ENCODE measurements around the gene MACROH2A1. TPM values are rescaled to one million over a fixed set of nuclear protein-coding genes. Genes with fewer than 3 reads are reported as not detected.

Gene MACROH2A1
- total and polyA plus RNA-seq, 8 donors, result 183 to 309 (median 235) TPM

GRCh38 chr5:135359374-135360165 is 39.5 kb downstream of the MACROH2A1 start:
- Histone ChIP-seq H3K4me3 (no peak overlapping the region), H3K27ac (no peak overlapping the region), H3K9me3 (no peaks in the 10 kb centered on the region), H3K4me1 (peaks cover 10 to 21% of the 10 kb centered on the region in 2 donors), H3K27me3 (no peaks in the 10 kb centered on the region), H3K36me3 (peaks cover 0 to 81% of the 10 kb centered on the region in 2 donors)
- no peak for DNase-seq
- intact Hi-C loops (cut with DNase I), result no loop called here
- no peak for ATAC-seq
- TF ChIP-seq CTCF (IDR thresholded peaks at IDR 0.05), result no peak

GRCh38 chr5:135357685-135358084 is 41.3 kb downstream of the MACROH2A1 start:
- Histone ChIP-seq H3K27ac (no peak overlapping the region), H3K4me3 (no peak overlapping the region), H3K36me3 (peaks cover 0 to 84% of the 10 kb centered on the region in 2 donors), H3K4me1 (peaks cover 10 to 25% of the 10 kb centered on the region in 2 donors), H3K27me3 (no peaks in the 10 kb centered on the region), H3K9me3 (no peaks in the 10 kb centered on the region)
- ATAC-seq (no peak), DNase-seq (no peak)
- no peak for TF ChIP-seq CTCF (IDR thresholded peaks at IDR 0.05)
- intact Hi-C loops (cut with DNase I), result no loop called here

GRCh38 chr5:135356522-135357318 is 42.3 kb downstream of the MACROH2A1 start:
- TF ChIP-seq CTCF (IDR thresholded peaks at IDR 0.05), result no peak
- Histone ChIP-seq H3K27ac (peak overlapping the region; percentile 9 to 42), H3K4me3 (no peak overlapping the region), H3K9me3 (no peaks in the 10 kb centered on the region), H3K4me1 (peaks cover 10 to 25% of the 10 kb centered on the region in 2 donors), H3K36me3 (peaks cover 0 to 88% of the 10 kb centered on the region in 2 donors), H3K27me3 (no peaks in the 10 kb centered on the region)
- DNase-seq (peak in 2 of 4 donors; percentile 48 to 84), ATAC-seq (peak; percentile 60)
- intact Hi-C loops (cut with DNase I), result no loop called here

- Histone ChIP-seq H3K9me3 (no peaks in the 10 kb centered on the region), H3K36me3 (peaks cover 0 to 85% of the 10 kb centered on the region in 2 donors), H3K27ac (no peak overlapping the region), H3K4me3 (no peak overlapping the region), H3K27me3 (no peaks in the 10 kb centered on the region), H3K4me1 (peaks cover 10 to 14% of the 10 kb centered on the region in 2 donors)
- DNase-seq, result no peak
- ATAC-seq, result no peak
- intact Hi-C loops (cut with DNase I), result no loop called here
- no peak for TF ChIP-seq CTCF (IDR thresholded peaks at IDR 0.05)
These were observed 43.9 kb downstream of the MACROH2A1 start for GRCh38 chr5:135355169-135355568.

Measured in left lung (tissue), 10 donors.